ENCODE data around the gene ZNF438.

The ZNF438 gene

GRCh38 chr10:30898964-30899363 lies 132.7 kb downstream of the ZNF438 start:
- no peak for TF ChIP-seq CTCF (IDR thresholded peaks at IDR 0.05; ENCODE audit: low read depth, low read length)
- no peaks in the 10 kb centered on the region for H3K9me3 ChIP-seq
- no peak overlapping the region for H3K4me3 ChIP-seq (ENCODE audit: low read depth, low read length)
- no peaks in the 10 kb centered on the region for H3K36me3 ChIP-seq
- no peaks in the 10 kb centered on the region for H3K4me1 ChIP-seq
- DNase-seq = no peak
- H3K27me3 ChIP-seq = no peaks in the 10 kb centered on the region

GRCh38 chr10:30897547-30897946 lies 134.1 kb downstream of the ZNF438 start:
- Histone ChIP-seq H3K9me3 (no peaks in the 10 kb centered on the region), H3K4me3 (ENCODE audit: low read depth, low read length) (no peak overlapping the region), H3K4me1 (no peaks in the 10 kb centered on the region), H3K36me3 (no peaks in the 10 kb centered on the region), H3K27me3 (no peaks in the 10 kb centered on the region)
- TF ChIP-seq CTCF (IDR thresholded peaks at IDR 0.05; ENCODE audit: low read depth, low read length) = no peak
- no peak for DNase-seq

GRCh38 chr10:30897048-30897447 lies 134.6 kb downstream of the ZNF438 start:
- no peak for TF ChIP-seq CTCF (IDR thresholded peaks at IDR 0.05; ENCODE audit: low read depth, low read length)
- Histone ChIP-seq H3K36me3 (no peaks in the 10 kb centered on the region), H3K9me3 (no peaks in the 10 kb centered on the region), H3K27me3 (no peaks in the 10 kb centered on the region), H3K4me3 (ENCODE audit: low read depth, low read length) (no peak overlapping the region), H3K4me1 (no peaks in the 10 kb centered on the region)
- no peak for DNase-seq

GRCh38 chr10:30894221-30894620 lies 137.4 kb downstream of the ZNF438 start:
- Histone ChIP-seq H3K9me3 (no peaks in the 10 kb centered on the region), H3K36me3 (no peaks in the 10 kb centered on the region), H3K4me1 (no peaks in the 10 kb centered on the region), H3K4me3 (ENCODE audit: low read depth, low read length) (no peak overlapping the region), H3K27me3 (no peaks in the 10 kb centered on the region)
- no peak for TF ChIP-seq CTCF (IDR thresholded peaks at IDR 0.05; ENCODE audit: low read depth, low read length)
- no peak for DNase-seq

- H3K36me3 ChIP-seq = no peaks in the 10 kb centered on the region
- no peaks in the 10 kb centered on the region for H3K4me1 ChIP-seq
- no peak overlapping the region for H3K4me3 ChIP-seq (ENCODE audit: low read depth, low read length)
- H3K27me3 ChIP-seq = no peaks in the 10 kb centered on the region
- DNase-seq = no peak
- TF ChIP-seq CTCF (IDR thresholded peaks at IDR 0.05; ENCODE audit: low read depth, low read length) = no peak
- no peaks in the 10 kb centered on the region for H3K9me3 ChIP-seq
These were observed 138.5 kb downstream of the ZNF438 start for GRCh38 chr10:30893208-30893607.

- no peak for TF ChIP-seq CTCF (IDR thresholded peaks at IDR 0.05; ENCODE audit: low read depth, low read length)
- Histone ChIP-seq H3K4me3 (ENCODE audit: low read depth, low read length) (no peak overlapping the region), H3K9me3 (no peaks in the 10 kb centered on the region), H3K36me3 (no peaks in the 10 kb centered on the region), H3K4me1 (no peaks in the 10 kb centered on the region), H3K27me3 (no peaks in the 10 kb centered on the region)
- peak; percentile 59 for DNase-seq
These were observed 143.8 kb downstream of the ZNF438 start for GRCh38 chr10:30887839-30888238.

Data from BE2C (cell line).